ENCODE results near the gene AURKAIP1. TPM values are rescaled to one million over a fixed set of nuclear protein-coding genes. Genes with fewer than 3 reads are reported as not detected.

AURKAIP1 gene
- total and polyA plus RNA-seq, 8 donors, result 36.9 to 127 (median 56.6) TPM

- Histone ChIP-seq H3K4me1 (peaks cover 17 to 19% of the 10 kb centered on the region in 2 donors), H3K27me3 (peaks cover 4 to 84% of the 10 kb centered on the region in 2 donors), H3K27ac (peak overlapping the region; percentile 46 to 87), H3K9me3 (no peaks in the 10 kb centered on the region), H3K36me3 (no peaks in the 10 kb centered on the region), H3K4me3 (no peak overlapping the region)
- intact Hi-C loops (cut with DNase I), result no loop called here
- ATAC-seq (peak; percentile 4), DNase-seq (peak in 1 of 4 donors; percentile 72)
- TF ChIP-seq CTCF (IDR thresholded peaks at IDR 0.05), result no peak
Observed at GRCh38 chr1:1359664-1360468, 15.1 kb downstream of the AURKAIP1 start.

- Histone ChIP-seq H3K36me3 (no peaks in the 10 kb centered on the region), H3K4me1 (peaks cover 17 to 25% of the 10 kb centered on the region in 2 donors), H3K4me3 (no peak overlapping the region), H3K27ac (peak overlapping the region; percentile 66 to 87), H3K9me3 (no peaks in the 10 kb centered on the region), H3K27me3 (peaks cover 9 to 84% of the 10 kb centered on the region in 2 donors)
- DNase-seq (no peak), ATAC-seq (peak; percentile 12)
- TF ChIP-seq CTCF (IDR thresholded peaks at IDR 0.05), result no peak
- intact Hi-C loops (cut with DNase I), result no loop called here
Observed at GRCh38 chr1:1359308-1359663, 15.7 kb downstream of the AURKAIP1 start.

- ATAC-seq, result peak; percentile 68
- no peak for TF ChIP-seq CTCF (IDR thresholded peaks at IDR 0.05)
- H3K27ac ChIP-seq, result peak within 1 kb of the TSS; percentile 66 to 87
- H3K9me3 ChIP-seq, result no peaks in the 10 kb centered on the region
- DNase-seq, result peak; percentile 81 to 94 (median 82)
- intact Hi-C loops (cut with DNase I), result no loop called here
- H3K36me3 ChIP-seq, result no peaks in the 10 kb centered on the region
- H3K27me3 ChIP-seq, result peaks cover 15 to 87% of the 10 kb centered on the region in 2 donors
- H3K4me1 ChIP-seq, result peaks cover 17 to 29% of the 10 kb centered on the region in 2 donors
- peak within 1 kb of the TSS; percentile 40 to 42 for H3K4me3 ChIP-seq
Observed at GRCh38 chr1:1358433-1359271, 16.4 kb downstream of the AURKAIP1 start, which contains the start of gene MXRA8. TSS of gene MXRA8 (minus strand) at chr1:1358555. CDS start at chr1:1358504, 51 bp downstream.

- peaks cover 21 to 94% of the 10 kb centered on the region in 2 donors for H3K27me3 ChIP-seq
- TF ChIP-seq CTCF (IDR thresholded peaks at IDR 0.05), result no peak
- DNase-seq (no peak), ATAC-seq (no peak)
- intact Hi-C loops (cut with DNase I), result no loop called here
- peaks cover 17 to 36% of the 10 kb centered on the region in 2 donors for H3K4me1 ChIP-seq
- no peaks in the 10 kb centered on the region for H3K9me3 ChIP-seq
- H3K36me3 ChIP-seq, result no peaks in the 10 kb centered on the region
- H3K27ac ChIP-seq, result peak overlapping the region; percentile 66 to 87
- peak overlapping the region; percentile 40 to 42 for H3K4me3 ChIP-seq
Observed at GRCh38 chr1:1357871-1358432, 17.1 kb downstream of the AURKAIP1 start.

Data from left lung (tissue), 10 donors.